WTC11 (cell line): Measurements from ENCODE around the gene RPL35. TPM values are rescaled to one million over a fixed set of nuclear protein-coding genes. Genes with fewer than 3 reads are reported as not detected.

Experiments used
- ATF1 ChIP-seq: sonication (generic); formaldehyde crosslinking; IDR thresholded peaks from 2 replicates; pipeline ENCODE4 v1.8.1; 2023; ENCODE audit warnings: mild to moderate bottlenecking, moderate library complexity, missing genetic modification reagents
- ATF2 ChIP-seq: sonication (generic); formaldehyde crosslinking; IDR thresholded peaks from 2 replicates; pipeline ENCODE4 v1.8.1; 2022; ENCODE audit warnings: low read depth, missing genetic modification reagents, borderline replicate concordance
- E2F4 ChIP-seq: sonication (generic); formaldehyde crosslinking; IDR thresholded peaks from 2 replicates; pipeline ENCODE4 v1.8.1; 2022; ENCODE audit warnings: low read depth, mild to moderate bottlenecking, moderate library complexity, missing genetic modification reagents, borderline replicate concordance
- ERG ChIP-seq: fragments of 250-450 bp; sonication (Bioruptor Pico); IDR thresholded peaks from 2 replicates; pipeline ENCODE4 v1.8.0; 2021; ENCODE audit warnings: mild to moderate bottlenecking
- FOXK1 ChIP-seq: sonication (generic); formaldehyde crosslinking; IDR thresholded peaks from 2 replicates; pipeline ENCODE4 v1.8.0; 2022; ENCODE audit warnings: mild to moderate bottlenecking, moderate library complexity, missing genetic modification reagents
- HMGA2 ChIP-seq: fragments of 250-450 bp; sonication (Bioruptor Pico); IDR thresholded peaks from 2 replicates; pipeline ENCODE4 v1.4.0; 2021; ENCODE audit warnings: mild to moderate bottlenecking, moderate library complexity
- MYBL2 ChIP-seq: sonication (generic); formaldehyde crosslinking; IDR thresholded peaks from 2 replicates; pipeline ENCODE4 v1.8.1; 2023; ENCODE audit warnings: mild to moderate bottlenecking, moderate library complexity, missing genetic modification reagents
- NFYB ChIP-seq: sonication (generic); formaldehyde crosslinking; conservative IDR thresholded peaks from 2 replicates; pipeline ENCODE4 v1.8.0; 2022; ENCODE audit warnings: low read depth, missing genetic modification reagents
- RELA ChIP-seq: sonication (generic); formaldehyde crosslinking; IDR thresholded peaks from 2 replicates; pipeline ENCODE4 v1.8.1; 2022; ENCODE audit warnings: missing genetic modification reagents, mild to moderate bottlenecking, borderline replicate concordance
- RORB ChIP-seq: fragments of 250-450 bp; sonication (Bioruptor Pico); IDR thresholded peaks from 2 replicates; pipeline ENCODE4 v1.9.0; 2021; ENCODE audit warnings: mild to moderate bottlenecking
- SMAD4 ChIP-seq: sonication (generic); formaldehyde crosslinking; IDR thresholded peaks from 2 replicates; pipeline ENCODE4 v1.8.0; 2022; ENCODE audit warnings: mild to moderate bottlenecking, missing genetic modification reagents
- STAT6 ChIP-seq: sonication (generic); formaldehyde crosslinking; conservative IDR thresholded peaks from 2 replicates; pipeline ENCODE4 v1.8.1; 2023; ENCODE audit warnings: mild to moderate bottlenecking, low read depth, missing genetic modification reagents, moderate library complexity
- TEAD4 ChIP-seq: sonication (generic); formaldehyde crosslinking; IDR thresholded peaks from 2 replicates; pipeline ENCODE4 v1.8.0; 2022; ENCODE audit warnings: mild to moderate bottlenecking, missing genetic modification reagents
- TP53 ChIP-seq: sonication (generic); formaldehyde crosslinking; IDR thresholded peaks from 2 replicates; pipeline ENCODE4 v1.8.1; 2023; ENCODE audit warnings: mild to moderate bottlenecking, missing genetic modification reagents
- USF2 ChIP-seq: sonication (generic); formaldehyde crosslinking; IDR thresholded peaks from 2 replicates; pipeline ENCODE4 v1.8.1; 2023; ENCODE audit warnings: mild to moderate bottlenecking, missing genetic modification reagents, moderate library complexity
- ZNF138 ChIP-seq: sonication (generic); formaldehyde crosslinking; conservative IDR thresholded peaks from 2 replicates; pipeline ENCODE4 v1.8.1; 2022; ENCODE audit warnings: mild to moderate bottlenecking, moderate library complexity, missing genetic modification reagents
- ZNF317 ChIP-seq: sonication (generic); formaldehyde crosslinking; IDR thresholded peaks from 2 replicates; pipeline ENCODE4 v1.8.1; 2023; ENCODE audit warnings: low read depth, mild to moderate bottlenecking, moderate library complexity, missing genetic modification reagents, borderline replicate concordance
- ZNF512 ChIP-seq: sonication (generic); formaldehyde crosslinking; IDR thresholded peaks from 2 replicates; pipeline ENCODE4 v1.8.1; 2022; ENCODE audit warnings: missing genetic modification reagents, borderline replicate concordance
- ZNF532 ChIP-seq: fragments of 250-450 bp; sonication (Bioruptor Pico); IDR thresholded peaks from 2 replicates; pipeline ENCODE4 v1.9.0; 2021; ENCODE audit warnings: mild to moderate bottlenecking, borderline replicate concordance
- ZSCAN18 ChIP-seq: fragments of 250-450 bp; sonication (Bioruptor Pico); IDR thresholded peaks from 2 replicates; pipeline ENCODE4 v2.1.2; 2022; ENCODE audit warnings: mild to moderate bottlenecking, moderate library complexity
- total RNA-seq: library from RNA; stranded (reverse); gene quantifications from 3 replicates; pipeline ENCODE4 v1.2.3, GENCODE V29; 2021

RPL35 gene
- total RNA-seq, 1 experiment from 2014 or later: 1,710 TPM

GRCh38 chr9:124861342-124862229 lies at the start of gene RPL35, which contains the start of gene ARPC5L (continued):
- TF ChIP-seq ZNF532 (CRISPR knock-in tag) (no peak), ERG (CRISPR knock-in tag) (no peak), MYBL2 (CRISPR knock-in tag) (peak; percentile 90), RELA (CRISPR knock-in tag) (peak; percentile 60; the same call in 1 of the 2 replicates), STAT6 (CRISPR knock-in tag) (0 out of 2 replicates have a peak, but pooled peaks have one; percentile 59), E2F4 (CRISPR knock-in tag) (no peak), FOXK1 (CRISPR knock-in tag) (no peak; the same call in 1 of the 2 replicates), NFYB (CRISPR knock-in tag) (0 out of 2 replicates have a peak, but pooled peaks have one; percentile 42), ZNF138 (CRISPR knock-in tag) (no peak), ZNF512 (CRISPR knock-in tag) (no peak), HMGA2 (no peak), ZNF317 (peak; percentile 23; the same call in 1 of the 2 replicates), SMAD4 (CRISPR knock-in tag) (peak; percentile 75), ATF2 (CRISPR knock-in tag) (no peak), USF2 (CRISPR knock-in tag) (0 out of 2 replicates have a peak, but pooled peaks have one; percentile 28), TEAD4 (CRISPR knock-in tag) (no peak), ZSCAN18 (CRISPR knock-in tag) (no peak), ATF1 (CRISPR knock-in tag) (0 out of 2 replicates have a peak, but pooled peaks have one; percentile 16), RORB (CRISPR knock-in tag) (no peak), TP53 (CRISPR knock-in tag) (peak; percentile 47; the same call in 1 of the 2 replicates)
